Fibroblast of lung (primary cell): ENCODE data around the gene MFN1. TPM values are rescaled to one million over a fixed set of nuclear protein-coding genes. Genes with fewer than 3 reads are reported as not detected.

Experiments
- DNase-seq, 2 donors: peaks; one replicate each; pipeline versions ENCODE4 v3.0.0 to v3.0.0-alpha.2; 2010; ENCODE audit warnings: low read depth in 2 of 2
- H2AFZ ChIP-seq: 2 replicates; pipeline ENCODE4 v1.5.1; 2012; ENCODE audit warnings: low read length, control low read depth, inconsistent platforms
- H3K27ac ChIP-seq: 2 replicates; pipeline ENCODE4 v1.5.1; 2011; ENCODE audit warnings: low read length, control low read depth; ENCODE audit not compliant: insufficient read depth
- H3K27me3 ChIP-seq: 2 replicates; pipeline ENCODE4 v1.5.1; 2011; ENCODE audit warnings: mild to moderate bottlenecking, low read length; ENCODE audit not compliant: control insufficient read depth, insufficient read depth
- H3K36me3 ChIP-seq: 2 replicates; pipeline ENCODE4 v1.5.1; 2011; ENCODE audit warnings: low read length; ENCODE audit not compliant: control insufficient read depth, insufficient read depth
- H3K4me1 ChIP-seq: 2 replicates; pipeline ENCODE4 v1.5.1; 2011; ENCODE audit warnings: low read length; ENCODE audit not compliant: control insufficient read depth, insufficient read depth; ENCODE audit errors: extremely low read depth
- H3K4me2 ChIP-seq: 2 replicates; pipeline ENCODE4 v1.5.1; 2011; ENCODE audit warnings: low read length, control low read depth; ENCODE audit not compliant: insufficient read depth; ENCODE audit errors: extremely low read depth
- H3K4me3 ChIP-seq, 4 experiments: fragments of 200-600 bp in 1 of 4; sonication (generic) in 1 of 4; replicated peaks in 1 of 4; 2 replicates each; pipeline ENCODE4 v1.5.1; 2011 to 2016; ENCODE audit warnings: low read length in 4 of 4, low read depth in 3 of 4, mild to moderate bottlenecking in 3 of 4, control low read depth in 2 of 4, inconsistent platforms in 1 of 4, mixed read lengths in 1 of 4; ENCODE audit not compliant: insufficient read depth in 1 of 4; ENCODE audit errors: control extremely low read depth in 1 of 4
- H3K79me2 ChIP-seq: 2 replicates; pipeline ENCODE4 v1.5.1; 2012; ENCODE audit warnings: mild to moderate bottlenecking, low read length, inconsistent platforms; ENCODE audit not compliant: control insufficient read depth, insufficient read depth
- H3K9ac ChIP-seq: 2 replicates; pipeline ENCODE4 v1.5.1; 2011; ENCODE audit warnings: mild to moderate bottlenecking, low read length, control low read depth; ENCODE audit not compliant: insufficient read depth
- H3K9me3 ChIP-seq: 2 replicates; pipeline ENCODE4 v1.5.1; 2012; ENCODE audit warnings: low read depth, low read length; ENCODE audit not compliant: control insufficient read depth, insufficient read depth
- H4K20me1 ChIP-seq: 2 replicates; pipeline ENCODE4 v1.5.1; 2011; ENCODE audit warnings: low read length; ENCODE audit not compliant: control insufficient read depth, insufficient read depth; ENCODE audit errors: extremely low read depth
- CTCF ChIP-seq, 2 donors: IDR thresholded peaks in 1 of 2; conservative IDR thresholded peaks in 1 of 2; 1 replicate in 1 of 2; 2 replicates in 1 of 2; pipeline ENCODE4 v1.5.1; 2011 to 2012; ENCODE audit warnings: low read length in 2 of 2, control low read depth in 1 of 2, inconsistent platforms in 1 of 2, low read depth in 1 of 2, mild to moderate bottlenecking in 1 of 2
- EZH2 ChIP-seq: IDR thresholded peaks from 2 replicates; pipeline ENCODE4 v1.5.1; 2012; ENCODE audit warnings: low read length, control low read depth, mild to moderate bottlenecking; ENCODE audit errors: missing control alignments
- polyA plus RNA-seq, 2 donors: library from polyadenylated mRNA; depleted of rRNA in 1 of 2; stranded (reverse) in 1 of 2; unstranded in 1 of 2; fragments of >200 nt; gene quantifications; 2 replicates each; pipeline ENCODE4 v1.2.1, GENCODE V29; 2011 to 2012; ENCODE audit warnings: missing spikeins in 1 of 2
- total RNA-seq: library from RNA; depleted of rRNA; stranded (reverse); fragments of >200 nt; gene quantifications from 2 replicates; pipeline ENCODE4 v1.2.1, GENCODE V29; 2014

The MFN1 gene
- total and polyA plus RNA-seq, 2 donors (not counting 1 experiment from before 2014, with no cell fraction given) = 48.1 to 52.8 TPM

DNA sequence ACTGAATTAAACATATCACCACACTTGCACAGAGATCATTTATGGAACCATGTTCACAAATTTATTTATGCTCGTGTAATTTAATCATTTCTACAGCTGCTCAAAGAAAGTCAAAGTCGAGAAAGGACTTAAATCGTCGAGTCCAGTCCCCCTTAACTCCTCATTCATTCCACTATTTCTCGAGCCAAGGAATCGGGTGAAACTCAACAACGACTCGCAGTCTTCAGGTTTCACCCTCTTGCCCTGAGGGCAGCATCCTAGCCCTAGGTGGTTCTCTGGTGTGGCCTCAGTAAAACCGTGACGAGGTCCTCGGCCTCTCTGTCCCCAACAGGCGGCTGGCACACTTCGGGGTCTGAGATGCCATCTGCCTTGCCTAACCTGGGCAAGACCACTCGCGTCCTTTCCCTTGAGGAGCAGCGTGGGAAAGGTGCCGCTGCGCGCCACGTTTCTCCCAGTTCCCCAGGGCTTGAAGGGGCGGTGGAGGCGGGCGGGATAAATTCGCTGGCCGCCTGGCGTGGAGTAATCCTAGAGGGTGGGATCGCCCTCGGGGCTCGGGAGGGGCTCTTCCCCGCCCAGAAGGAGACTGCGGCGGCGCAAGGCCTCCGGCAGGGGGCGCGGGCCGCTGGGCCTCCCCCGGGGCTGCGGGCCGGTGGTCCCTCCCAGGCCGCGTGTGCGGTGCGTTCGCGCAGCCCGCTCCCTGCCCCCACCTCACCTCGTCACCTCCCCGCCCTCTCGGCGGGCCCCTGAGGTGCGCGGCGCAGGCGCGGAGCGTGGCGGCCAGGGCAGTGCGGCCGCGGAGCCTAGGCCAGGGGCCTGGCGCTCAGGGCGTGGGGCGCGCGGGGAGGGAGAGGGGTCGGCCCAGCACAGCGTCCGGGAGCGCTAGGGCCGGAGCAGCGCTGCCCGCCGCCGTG lies 25.0 kb upstream of the MFN1 start, which contains the start of gene ZNF639:
ZNF639 (plus strand) TSS at position 746 of the 911 bp plus-strand sequence. CDS start 5,263 bp downstream, outside the sequence.
- H3K4me2 ChIP-seq = peak within 1 kb of the TSS; percentile 94
- DNase-seq = peak; percentile 85 to 86
- H3K9me3 ChIP-seq = no peaks in the 10 kb centered on the region
- H3K4me3 ChIP-seq = peak within 1 kb of the TSS; percentile 55 to 93 (median 82)
- H3K36me3 ChIP-seq = no peaks in the 10 kb centered on the region
- H2AFZ ChIP-seq = peak within 1 kb of the TSS; percentile 56
- peaks cover 43% of the 10 kb centered on the region for H3K79me2 ChIP-seq
- H4K20me1 ChIP-seq = no peaks in the 10 kb centered on the region
- H3K27me3 ChIP-seq = no peaks in the 10 kb centered on the region
- H3K9ac ChIP-seq = peak within 1 kb of the TSS; percentile 88
- peaks cover 7% of the 10 kb centered on the region for H3K4me1 ChIP-seq
- peak within 1 kb of the TSS; percentile 93 for H3K27ac ChIP-seq
- TF ChIP-seq CTCF (conservative IDR thresholded peaks at IDR 0.05 in 1 of 2, IDR thresholded peaks at IDR 0.05 in 1 of 2; ENCODE audit: low read depth in 1 of 2, low read length in 2 of 2) (peak; percentile 41 to 57), EZH2 (no peak)

- H3K27me3 ChIP-seq = no peaks in the 10 kb centered on the region
- TF ChIP-seq EZH2 = no peak
- peak in 1 of 2 donors; percentile 12 for TF ChIP-seq CTCF (conservative IDR thresholded peaks at IDR 0.05 in 1 of 2, IDR thresholded peaks at IDR 0.05 in 1 of 2; ENCODE audit: low read depth in 1 of 2, low read length in 2 of 2)
- peak; percentile 69 to 75 for DNase-seq
- H3K4me1 ChIP-seq = peaks cover 7% of the 10 kb centered on the region
- H3K36me3 ChIP-seq = no peaks in the 10 kb centered on the region
- peak overlapping the region; percentile 93 for H3K27ac ChIP-seq
- no peaks in the 10 kb centered on the region for H3K9me3 ChIP-seq
- peak overlapping the region; percentile 55 to 93 (median 82) for H3K4me3 ChIP-seq
- peak overlapping the region; percentile 30 for H2AFZ ChIP-seq
- H4K20me1 ChIP-seq = no peaks in the 10 kb centered on the region
- peak overlapping the region; percentile 88 for H3K9ac ChIP-seq
- H3K79me2 ChIP-seq = peaks cover 45% of the 10 kb centered on the region
- peak overlapping the region; percentile 88 for H3K4me2 ChIP-seq
These were observed 24.1 kb upstream of the MFN1 start for GRCh38 chr3:179323197-179324110.
